Daoy (cell line): ENCODE measurements around the gene NRIP1. TPM values are rescaled to one million over a fixed set of nuclear protein-coding genes. Genes with fewer than 3 reads are reported as not detected.

Experiments used
- DNase-seq: peaks from one replicate; pipeline ENCODE4 v3.0.0-alpha.2; 2015; ENCODE audit warnings: low read depth
- total RNA-seq: library from RNA; depleted of rRNA; stranded (reverse); fragments of >200 nt; shearing (Covaris generic); gene quantifications from 2 replicates; pipeline ENCODE4 v1.2.3, GENCODE V29; 2014

Gene NRIP1
- total RNA-seq, 1 experiment from 2014 or later, result 18.1 TPM

DNA sequence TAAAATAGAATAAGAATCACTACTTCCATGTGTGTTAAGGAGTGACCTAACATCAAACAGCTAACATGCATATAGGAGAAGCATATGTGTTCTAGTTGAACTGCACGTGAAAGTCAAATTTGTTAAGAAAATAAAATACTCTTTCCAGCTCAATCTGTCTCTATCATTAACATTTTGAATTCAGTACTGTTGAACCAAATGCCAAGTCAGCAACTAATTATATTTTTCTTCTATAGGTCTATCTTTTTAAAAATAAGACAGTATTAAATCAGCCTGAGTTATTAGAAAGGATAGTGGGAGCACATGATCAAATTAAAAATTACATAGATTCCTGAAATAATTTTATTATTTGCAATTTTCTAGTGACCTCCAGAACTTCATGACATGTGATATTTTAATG is 141.8 kb downstream of the NRIP1 start:
- no peak for DNase-seq

GRCh38 chr21:14918527-14918926 is 146.3 kb downstream of the NRIP1 start:
- no peak for DNase-seq

GRCh38 chr21:14917762-14918161 is 147.0 kb downstream of the NRIP1 start:
- DNase-seq, result no peak

DNA sequence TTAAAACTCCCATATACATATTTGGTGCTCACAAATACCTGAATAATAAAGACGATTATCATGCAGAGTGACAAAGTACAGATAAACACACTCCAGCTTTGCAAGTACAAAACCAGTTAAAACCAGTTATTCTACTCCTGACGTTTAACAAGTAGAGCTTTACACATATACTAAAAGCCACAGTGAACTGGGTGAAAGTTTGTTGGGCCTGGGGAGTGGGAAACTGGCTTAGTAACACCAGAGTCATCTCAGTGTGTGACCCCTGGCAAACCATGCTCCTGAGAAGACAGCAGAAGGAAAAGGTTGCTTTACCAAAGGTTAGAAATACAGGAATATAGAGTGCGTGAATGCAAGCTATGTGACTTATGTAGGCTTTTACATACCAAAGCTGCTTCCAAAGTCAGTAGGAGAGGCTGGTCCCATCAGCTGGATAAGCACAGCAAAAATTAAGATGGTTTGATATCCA is 148.1 kb downstream of the NRIP1 start:
- DNase-seq, result no peak

GRCh38 chr21:14913638-14914037 is 151.2 kb downstream of the NRIP1 start:
- no peak for DNase-seq

- DNase-seq, result no peak
These were observed 153.4 kb downstream of the NRIP1 start for GRCh38 chr21:14911351-14911750.
